ENCODE measurements around the gene PCNX2. TPM values are rescaled to one million over a fixed set of nuclear protein-coding genes. Genes with fewer than 3 reads are reported as not detected.

Gene PCNX2
- total and polyA plus RNA-seq, 11 donors = 0.27 to 5.3 (median 1.9) TPM

DNA sequence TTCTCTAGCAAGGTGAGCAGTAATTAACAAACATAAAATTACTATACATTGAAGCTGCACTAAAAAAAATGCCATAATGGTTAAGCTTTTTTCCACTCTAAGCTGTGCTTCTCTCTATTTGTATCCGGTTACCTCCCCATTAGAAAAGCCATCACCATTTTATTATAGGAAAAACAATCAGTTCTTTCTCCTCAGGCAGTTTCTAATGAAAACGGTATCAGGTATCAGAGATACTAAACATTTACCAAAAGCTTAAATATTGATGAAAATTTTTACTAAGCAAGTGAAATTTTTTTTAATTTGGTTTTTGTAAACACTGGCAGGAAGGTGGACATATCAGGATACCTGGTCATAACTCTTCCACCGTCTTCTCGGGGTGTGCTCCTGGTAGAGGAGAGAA is 330.9 kb downstream of the PCNX2 start:
- ATAC-seq (no peak), DNase-seq (no peak)
- Histone ChIP-seq H3K36me3 (peaks cover 0 to 36% (median 18%) of the 10 kb centered on the region in 9 donors), H3K9me3 (no peaks in the 10 kb centered on the region), H3K27ac (no peak overlapping the region), H3K4me1 (peaks cover 0 to 68% (median 36%) of the 10 kb centered on the region in 12 donors), H3K4me3 (no peak overlapping the region), H3K27me3 (no peaks in the 10 kb centered on the region)
- 93 to 96% (median 95%) methylated on average over 4 of the region's 4 CpGs for WGBS, 4 donors
- intact Hi-C loops (cut with DNase I) = loop anchor here in 3 of 10 donors (10.0 kb wide), 2 partner anchors 160 to 330 kb away; partner anchors contain the start of genes SIPA1L2 (in 2 of the 3) and MAP10 (in 1 of the 3)
- no peak for TF ChIP-seq POLR2A (IDR thresholded peaks at IDR 0.05)
- TF ChIP-seq, protein P1, sequence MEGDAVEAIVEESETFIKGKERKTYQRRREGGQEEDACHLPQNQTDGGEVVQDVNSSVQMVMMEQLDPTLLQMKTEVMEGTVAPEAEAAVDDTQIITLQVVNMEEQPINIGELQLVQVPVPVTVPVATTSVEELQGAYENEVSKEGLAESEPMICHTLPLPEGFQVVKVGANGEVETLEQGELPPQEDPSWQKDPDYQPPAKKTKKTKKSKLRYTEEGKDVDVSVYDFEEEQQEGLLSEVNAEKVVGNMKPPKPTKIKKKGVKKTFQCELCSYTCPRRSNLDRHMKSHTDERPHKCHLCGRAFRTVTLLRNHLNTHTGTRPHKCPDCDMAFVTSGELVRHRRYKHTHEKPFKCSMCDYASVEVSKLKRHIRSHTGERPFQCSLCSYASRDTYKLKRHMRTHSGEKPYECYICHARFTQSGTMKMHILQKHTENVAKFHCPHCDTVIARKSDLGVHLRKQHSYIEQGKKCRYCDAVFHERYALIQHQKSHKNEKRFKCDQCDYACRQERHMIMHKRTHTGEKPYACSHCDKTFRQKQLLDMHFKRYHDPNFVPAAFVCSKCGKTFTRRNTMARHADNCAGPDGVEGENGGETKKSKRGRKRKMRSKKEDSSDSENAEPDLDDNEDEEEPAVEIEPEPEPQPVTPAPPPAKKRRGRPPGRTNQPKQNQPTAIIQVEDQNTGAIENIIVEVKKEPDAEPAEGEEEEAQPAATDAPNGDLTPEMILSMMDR (IDR thresholded peaks at IDR 0.05) = no peak

- H3K9me3 ChIP-seq = peaks cover 0 to 10% (median 3%) of the 10 kb centered on the region in 12 donors
- DNase-seq (no peak), ATAC-seq (peak in 3 of 4 donors; percentile 28 to 71 (median 60))
- peaks cover 0 to 52% (median 26%) of the 10 kb centered on the region in 12 donors for H3K4me1 ChIP-seq
- TF ChIP-seq POLR2A (IDR thresholded peaks at IDR 0.05) = no peak
- TF ChIP-seq, protein P1 (IDR thresholded peaks at IDR 0.05) = no peak
- peaks cover 0 to 39% (median 30%) of the 10 kb centered on the region in 9 donors for H3K36me3 ChIP-seq
- H3K27me3 ChIP-seq = no peaks in the 10 kb centered on the region
- peak overlapping the region in 9 of 12 donors; percentile 17 to 58 (median 46) for H3K27ac ChIP-seq
- H3K4me3 ChIP-seq = peak overlapping the region in 5 of 12 donors; percentile 5 to 36 (median 10)
- intact Hi-C loops (cut with DNase I) = loop anchor here in 3 of 10 donors (10.0 kb wide), 2 partner anchors 158 to 328 kb away; partner anchors contain the start of genes SIPA1L2 (in 2 of the 3) and MAP10 (in 1 of the 3)
- WGBS, 4 donors = 45 to 59% (median 49%) methylated on average over 10 of the region's 10 CpGs
These were observed 332.5 kb downstream of the PCNX2 start for GRCh38 chr1:232962761-232963745.

DNA sequence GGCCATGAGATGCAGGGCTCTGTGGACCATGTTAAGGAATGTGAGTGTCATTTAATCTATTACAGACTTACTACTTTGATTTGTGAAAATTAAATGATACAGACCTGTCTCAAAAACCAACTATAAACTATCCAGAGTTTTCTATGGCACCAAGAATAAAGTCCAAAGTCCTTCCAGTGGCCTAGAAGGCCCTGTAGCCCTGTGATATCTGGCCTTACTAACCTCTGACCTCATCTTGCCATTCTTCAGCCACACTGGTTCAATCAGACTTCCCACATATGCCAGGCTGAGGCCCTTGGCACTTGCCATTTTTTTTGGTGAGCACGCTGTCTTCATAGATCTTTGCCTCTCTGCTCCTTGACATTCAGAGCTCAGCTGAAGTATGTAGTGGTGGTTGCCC is 337.5 kb downstream of the PCNX2 start:
- no peak overlapping the region for H3K4me3 ChIP-seq
- ATAC-seq = no peak
- peaks cover 0 to 17% (median 7%) of the 10 kb centered on the region in 12 donors for H3K4me1 ChIP-seq
- peaks cover 0 to 52% (median 40%) of the 10 kb centered on the region in 9 donors for H3K36me3 ChIP-seq
- H3K27me3 ChIP-seq = no peaks in the 10 kb centered on the region
- peaks cover 0 to 15% (median 3%) of the 10 kb centered on the region in 12 donors for H3K9me3 ChIP-seq
- H3K27ac ChIP-seq = no peak overlapping the region
- intact Hi-C loops (cut with DNase I) = loop anchor here in 2 of 10 donors (10.0 kb wide), 3 partner anchors 217 to 323 kb away; partner anchors contain the start of gene SIPA1L2 (in 1 of the 2)
- DNase-seq = no peak
- no peak for TF ChIP-seq POLR2A (IDR thresholded peaks at IDR 0.05)
- TF ChIP-seq, protein P1 (IDR thresholded peaks at IDR 0.05) = no peak
- WGBS, 4 donors = 95 to 100% (median 99%) methylated on average over 1 of the region's 1 CpG

DNA sequence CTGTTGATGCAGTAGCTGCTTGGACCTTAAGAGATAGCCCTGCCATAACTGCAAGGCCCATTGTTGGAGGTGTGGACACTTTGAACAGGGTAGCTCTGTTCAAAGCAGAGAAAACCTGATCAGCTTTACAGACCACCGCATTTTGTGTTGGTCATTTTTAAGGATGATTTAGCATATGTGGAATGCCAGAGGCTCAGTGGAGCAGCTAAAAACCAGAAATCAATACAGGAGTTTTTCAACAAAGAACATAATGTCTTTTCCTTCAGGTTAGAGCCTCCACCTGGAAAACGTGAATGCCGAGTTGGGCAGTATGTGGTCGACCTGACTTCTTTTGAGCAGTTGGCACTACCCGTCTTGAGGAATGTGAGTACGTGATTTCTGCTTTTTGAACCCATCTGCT is 339.4 kb downstream of the PCNX2 start:
- Histone ChIP-seq H3K27ac (no peak overlapping the region), H3K4me1 (peaks cover 0 to 25% (median 12%) of the 10 kb centered on the region in 12 donors), H3K27me3 (no peaks in the 10 kb centered on the region), H3K4me3 (no peak overlapping the region), H3K36me3 (peaks cover 0 to 45% (median 36%) of the 10 kb centered on the region in 9 donors), H3K9me3 (peaks cover 0 to 15% (median 3%) of the 10 kb centered on the region in 12 donors)
- WGBS, 4 donors = 96 to 98% (median 97%) methylated on average over 6 of the region's 6 CpGs
- intact Hi-C loops (cut with DNase I) = loop anchor here in 2 of 10 donors (10.0 kb wide), 3 partner anchors 219 to 321 kb away; partner anchors contain the start of gene SIPA1L2 (in 1 of the 2)
- no peak for DNase-seq
- no peak for ATAC-seq
- no peak for TF ChIP-seq POLR2A (IDR thresholded peaks at IDR 0.05)
- TF ChIP-seq, protein P1 (IDR thresholded peaks at IDR 0.05) = no peak

All from heart left ventricle (tissue), 16 donors.